NCI-H446 treated with DMSO at 0.1 percent for 48 hours (cell line): ENCODE data around the gene FBXL7.

Source experiments
- DNase-seq: peaks from one replicate; lab custom pipeline; 2025; lab: John Stamatoyannopoulos, UW

The FBXL7 gene

DNA sequence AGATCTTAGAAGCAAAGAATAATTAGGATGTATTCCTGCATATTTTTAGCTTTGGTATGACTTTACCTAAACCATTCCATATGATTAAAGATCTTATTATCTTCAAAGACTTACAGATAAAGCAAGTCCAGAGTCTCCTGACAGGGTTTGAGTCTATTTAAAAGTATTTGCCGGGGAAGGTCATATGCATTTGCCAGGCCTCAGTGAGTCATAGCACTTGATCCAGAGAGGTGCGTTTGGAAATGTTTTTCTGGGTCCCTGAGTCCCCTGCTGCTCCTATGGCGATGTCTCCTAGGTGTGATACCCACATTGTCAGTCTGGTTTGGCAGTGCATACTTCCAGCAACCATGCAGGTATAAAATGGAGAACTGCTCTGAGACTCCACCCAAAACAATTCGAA lies 217.0 kb downstream of the FBXL7 start:
- DNase-seq = no peak

DNA sequence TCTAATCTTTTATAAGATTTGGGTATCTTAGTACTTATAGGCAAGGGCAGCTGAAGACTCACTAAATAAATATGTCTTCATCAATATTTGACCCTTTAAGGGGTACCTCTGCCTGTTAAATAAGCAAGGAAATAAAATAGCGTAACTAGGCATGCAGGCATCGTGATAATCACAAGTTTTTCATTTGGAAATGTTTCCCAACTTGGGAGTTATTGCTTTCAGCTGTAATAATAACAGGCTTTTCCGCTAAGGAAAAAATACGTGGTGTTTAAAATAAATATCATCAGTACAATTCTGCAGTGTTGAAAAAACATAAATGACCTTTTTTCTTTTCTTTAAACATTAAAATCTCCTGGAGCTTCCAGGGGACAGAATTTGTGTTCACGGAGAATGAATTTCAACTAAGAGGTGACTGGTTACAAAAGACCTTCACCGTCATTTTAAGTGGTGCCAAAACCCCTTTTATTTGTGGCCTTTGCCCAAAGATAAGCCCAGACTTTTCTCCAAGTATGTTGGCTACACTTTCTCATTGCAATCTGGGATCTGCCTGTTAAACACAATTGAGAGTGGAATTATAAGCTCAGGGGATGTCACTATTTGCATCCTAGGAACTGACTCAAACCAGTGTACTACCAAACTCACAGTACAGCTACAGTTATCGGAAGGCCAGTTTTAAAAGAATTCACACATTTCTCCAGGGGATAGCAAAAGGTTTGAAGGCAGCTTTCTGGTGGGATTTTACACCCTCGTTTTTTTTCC lies 218.6 kb downstream of the FBXL7 start:
- DNase-seq = no peak

DNA sequence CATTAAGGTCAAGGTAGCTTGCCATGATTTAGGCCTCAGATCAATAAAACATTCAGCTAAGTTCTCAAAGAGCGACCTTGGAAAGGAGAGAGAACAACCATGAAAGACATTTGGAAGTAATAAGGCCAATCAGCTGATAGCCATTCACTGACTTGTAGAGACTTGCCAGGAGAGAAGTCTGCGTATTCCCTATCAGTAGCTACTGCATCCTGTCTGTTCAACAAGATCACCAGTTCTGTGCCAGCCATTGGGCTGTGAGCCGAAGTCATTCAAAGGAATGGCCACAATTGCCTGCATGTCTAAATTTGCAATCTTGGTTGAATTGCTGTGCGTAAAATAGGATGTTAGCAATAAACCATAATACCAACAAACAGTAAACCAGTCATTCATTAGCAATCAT lies 219.8 kb downstream of the FBXL7 start:
- no peak for DNase-seq

DNA sequence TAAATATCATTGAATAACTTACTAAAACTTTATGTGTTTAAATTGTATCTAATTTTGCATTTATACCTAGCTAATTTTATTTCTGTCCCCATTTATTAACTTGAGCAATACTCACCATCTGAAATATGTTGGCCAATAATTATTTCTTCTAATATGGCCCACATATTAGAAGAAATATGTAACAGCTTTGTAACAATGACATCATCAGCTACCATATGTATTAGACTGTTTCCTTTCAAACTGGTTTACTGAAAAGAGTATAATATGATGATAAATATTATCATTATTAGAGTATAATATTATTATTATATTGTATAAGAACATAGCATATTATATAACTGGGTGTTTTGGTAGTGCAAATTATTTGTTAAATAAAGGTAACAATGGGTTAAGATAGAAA lies 220.5 kb downstream of the FBXL7 start:
- no peak for DNase-seq

DNA sequence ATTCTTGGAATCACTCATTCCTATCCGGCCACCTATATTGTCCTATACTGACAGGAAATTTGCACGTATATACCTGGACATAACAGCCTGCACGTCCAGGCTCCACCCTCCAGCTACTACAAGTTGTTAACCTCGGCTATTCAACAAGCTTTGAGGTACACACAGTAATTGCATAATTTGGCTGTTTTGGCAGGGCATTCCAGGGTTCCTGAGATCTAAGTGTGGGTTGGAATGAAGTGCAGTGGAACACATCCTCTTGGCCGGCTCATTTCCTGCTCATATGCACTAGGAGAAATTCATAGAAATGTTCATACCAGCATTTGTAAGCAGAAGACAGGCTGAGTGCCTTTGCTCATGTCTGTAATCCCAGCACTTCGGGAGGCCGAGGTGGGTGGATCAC lies 222.3 kb downstream of the FBXL7 start:
- DNase-seq = no peak

DNA sequence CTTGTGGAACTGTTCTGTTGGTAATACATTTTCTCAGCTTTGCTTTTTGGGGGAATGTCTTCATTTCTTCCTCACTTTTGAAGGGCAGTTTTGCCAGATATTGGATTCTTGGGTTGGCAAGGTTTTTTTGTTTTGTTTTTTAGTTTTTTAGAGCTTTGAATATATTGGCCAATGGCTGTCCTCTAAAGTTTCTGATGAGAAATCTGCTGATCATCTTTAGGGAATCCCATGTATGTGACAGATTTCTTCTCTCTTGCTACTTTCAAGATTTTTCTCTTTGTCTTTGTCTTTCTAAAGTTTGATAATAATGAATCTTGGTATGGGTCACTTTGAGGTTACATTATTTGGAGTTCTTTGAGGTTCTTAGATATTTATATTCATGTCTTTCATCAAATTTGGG lies 227.4 kb downstream of the FBXL7 start:
- no peak for DNase-seq

DNA sequence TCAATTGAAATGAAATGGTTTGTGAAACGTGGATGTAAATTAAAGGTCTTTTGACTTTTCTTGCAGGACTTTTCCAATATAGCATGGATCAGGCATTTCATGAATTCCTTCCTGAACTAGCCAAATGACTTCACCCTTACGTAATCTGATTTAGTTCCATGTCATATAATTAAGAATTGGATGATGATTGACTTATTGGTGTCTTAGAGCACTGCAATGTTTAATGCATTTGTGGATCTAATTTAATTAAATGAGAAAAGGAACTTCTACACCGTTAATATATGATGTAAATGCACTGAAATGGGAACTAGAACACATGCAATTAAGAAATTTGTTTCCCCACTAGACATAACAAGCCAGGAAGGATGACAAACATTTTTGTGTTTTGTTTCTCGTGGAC lies 228.8 kb downstream of the FBXL7 start:
- DNase-seq = no peak

DNA sequence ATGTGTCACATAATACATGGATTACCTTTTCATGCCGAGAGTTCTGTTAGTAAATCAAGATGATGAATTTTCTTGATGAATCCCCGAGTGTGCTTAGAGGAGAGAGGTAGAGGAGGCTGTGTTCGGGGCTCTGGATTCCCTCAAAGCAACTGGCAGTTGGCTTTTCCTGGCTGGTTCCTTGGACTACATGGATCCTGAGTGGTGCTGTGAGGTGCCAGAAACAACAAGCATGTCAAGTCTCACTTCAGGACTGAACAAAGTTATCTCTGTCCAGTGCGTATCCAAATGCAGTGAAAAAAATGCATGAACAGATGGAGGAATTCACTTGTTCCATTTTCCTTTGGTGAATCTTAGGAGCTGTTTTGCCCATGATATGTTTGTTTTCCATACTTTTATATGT lies 231.7 kb downstream of the FBXL7 start:
- DNase-seq = no peak

DNA sequence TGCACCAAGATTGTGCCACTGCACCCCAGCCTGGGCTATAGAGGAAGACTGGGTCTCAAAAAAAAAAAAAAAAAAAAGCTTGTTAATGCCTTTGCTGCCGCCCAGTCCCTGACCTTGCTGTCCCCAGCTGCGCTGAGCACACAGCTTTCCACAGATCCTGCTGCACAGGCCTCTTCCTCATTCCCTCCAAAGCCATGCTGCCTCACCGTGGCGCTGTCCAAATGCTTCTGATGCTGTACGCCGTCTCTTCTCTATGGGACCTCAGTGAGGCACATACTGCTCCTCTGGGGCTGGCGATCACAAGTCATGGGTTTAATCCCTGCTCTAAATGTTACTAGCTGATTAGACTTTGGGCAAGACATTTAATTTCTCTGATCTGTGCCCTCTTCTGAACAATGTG lies 234.1 kb downstream of the FBXL7 start:
- DNase-seq = no peak

DNA sequence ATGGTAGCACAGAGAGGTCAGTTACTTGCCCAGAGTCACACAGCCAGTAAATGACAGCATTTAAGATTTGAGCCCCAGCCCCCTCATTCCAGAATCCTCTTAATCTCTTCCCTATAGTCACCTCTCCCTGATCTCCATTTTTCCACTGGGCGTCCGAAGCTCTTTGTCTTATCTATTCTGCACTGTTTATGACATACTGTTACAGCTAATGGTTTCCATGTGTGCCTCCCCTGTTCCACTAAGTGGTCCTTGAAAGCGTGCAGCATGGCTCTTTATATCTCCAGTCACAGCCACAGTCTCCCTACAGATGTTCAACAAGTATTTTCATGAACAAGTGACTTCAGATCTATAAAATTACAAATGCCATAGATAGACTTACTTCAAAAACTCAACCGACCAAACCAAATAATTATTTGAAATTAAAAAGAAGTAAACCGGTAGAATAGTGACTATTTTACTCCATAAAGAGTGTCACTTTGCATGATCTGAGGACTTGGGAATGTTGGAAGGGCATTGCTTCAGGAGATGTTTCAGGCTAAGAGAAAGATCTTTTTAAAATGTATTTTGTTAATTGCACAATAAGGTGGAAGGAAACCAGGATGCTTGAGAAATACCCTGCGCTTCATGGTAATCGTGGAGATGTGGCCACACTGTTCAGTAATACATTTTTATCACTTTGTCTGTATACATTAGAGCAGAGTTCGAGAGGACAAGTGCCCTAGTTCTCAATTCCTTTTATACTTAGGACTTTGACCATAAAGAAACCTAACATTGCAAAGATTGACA lies 237.2 kb downstream of the FBXL7 start:
- no peak for DNase-seq

DNA sequence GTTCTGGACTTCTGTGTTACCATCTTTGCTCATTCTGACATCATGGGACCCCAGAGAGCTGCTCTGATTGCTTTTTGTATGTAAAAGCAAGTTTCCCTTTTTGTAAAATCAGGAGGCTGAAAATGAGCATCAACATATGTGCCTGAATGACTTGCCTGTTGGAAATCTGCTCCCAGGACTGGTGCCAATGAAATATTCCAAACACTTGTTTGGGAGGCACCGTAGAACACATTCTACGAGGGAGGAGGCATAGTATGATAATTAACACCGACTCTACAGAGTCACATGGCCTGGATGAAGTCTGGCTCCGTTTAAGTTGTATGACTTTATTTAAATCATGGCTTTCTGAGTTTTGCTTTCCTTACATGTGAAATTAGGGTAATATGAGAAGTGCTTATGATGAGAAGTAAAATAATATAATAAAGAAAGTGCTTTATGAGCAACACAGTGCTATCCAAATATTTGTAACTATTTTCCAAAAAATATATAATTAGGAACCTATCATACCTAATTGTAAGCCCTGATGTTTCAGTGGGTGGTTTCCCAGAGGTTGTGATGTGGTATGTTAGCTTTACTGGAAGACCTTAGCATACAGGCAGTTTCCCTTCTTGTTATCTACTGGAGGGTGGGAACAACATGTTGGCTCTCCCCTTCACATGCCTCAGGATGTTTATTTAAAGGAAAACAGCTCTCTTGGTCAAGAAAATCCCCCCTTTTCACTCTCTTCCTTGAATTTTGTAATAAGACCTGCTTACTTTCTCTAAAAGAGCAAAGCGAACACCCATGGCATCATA lies 238.1 kb downstream of the FBXL7 start:
- DNase-seq = no peak

DNA sequence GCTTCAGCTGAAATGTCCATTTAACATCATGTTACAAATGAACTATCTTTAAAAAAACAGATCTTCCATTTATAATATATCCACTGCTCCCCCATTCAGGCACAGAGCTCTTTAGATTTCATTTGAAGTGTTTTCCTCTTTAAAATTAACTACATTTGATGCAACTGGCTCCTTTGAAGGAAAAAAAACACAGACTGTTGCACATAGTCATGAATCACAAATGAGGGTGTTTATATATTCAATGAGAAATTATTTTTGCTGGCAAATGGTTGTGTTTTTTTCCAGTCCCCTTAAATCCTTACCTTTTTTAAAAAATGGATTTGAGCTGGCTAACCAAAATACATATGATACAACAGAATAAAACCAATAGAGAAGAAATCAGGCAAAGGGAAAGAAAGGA lies 240.4 kb downstream of the FBXL7 start:
- DNase-seq = no peak

DNA sequence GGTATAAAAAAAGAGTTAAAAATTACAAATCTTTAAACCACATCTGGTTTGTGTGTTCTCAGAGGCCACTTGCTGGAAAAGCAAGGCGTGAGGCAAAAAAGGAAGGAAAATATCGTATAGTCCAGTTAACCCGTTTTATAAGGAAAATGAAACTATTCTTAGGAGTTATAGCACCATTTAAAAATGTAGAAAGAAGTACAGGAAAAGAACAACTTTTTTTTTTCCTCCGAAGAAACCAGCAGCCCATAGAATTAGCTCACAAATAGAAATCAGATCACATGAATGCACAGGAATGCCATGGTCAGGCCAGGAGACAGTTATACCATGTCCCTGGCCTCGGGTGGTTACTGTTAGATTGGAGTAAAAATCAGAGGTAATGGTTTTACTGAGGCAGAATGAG lies 241.6 kb downstream of the FBXL7 start:
- DNase-seq = no peak

DNA sequence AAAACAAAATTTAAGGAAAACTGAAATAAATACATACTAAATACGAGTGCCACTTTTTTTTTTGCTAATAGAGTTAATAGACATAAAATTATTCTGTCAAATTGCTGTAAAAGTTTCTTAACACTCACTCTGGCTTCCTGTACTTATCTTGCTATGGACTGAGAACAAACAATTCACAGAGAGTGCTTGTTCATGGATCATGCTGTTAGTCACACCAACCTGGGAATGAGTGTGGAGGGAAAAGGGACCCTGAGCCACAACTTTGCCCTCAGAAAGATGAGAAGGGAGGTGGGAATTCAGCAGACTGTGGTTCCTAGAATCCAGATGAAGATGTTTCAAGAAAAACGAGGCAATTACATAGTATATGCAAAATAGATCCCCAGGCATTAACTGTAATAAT lies 246.9 kb downstream of the FBXL7 start:
- DNase-seq = no peak

DNA sequence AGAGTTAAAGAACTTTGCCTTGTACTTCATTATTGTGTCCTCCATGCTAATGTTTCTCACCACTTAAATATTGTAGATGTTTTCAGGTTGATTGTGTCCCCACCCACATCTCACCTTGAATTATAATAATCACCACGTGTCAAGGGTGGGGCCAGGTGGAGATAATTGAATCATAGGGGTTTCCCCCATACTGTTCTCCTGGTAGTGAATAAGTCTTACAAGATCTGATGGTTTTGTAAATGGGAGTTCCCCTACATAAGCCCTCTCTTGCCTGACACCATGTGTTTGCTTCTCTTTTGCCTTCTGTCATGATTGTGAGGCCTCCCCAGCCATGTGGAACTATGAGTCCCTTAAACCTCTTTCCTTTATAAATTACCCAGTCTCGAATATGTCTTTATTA lies 248.3 kb downstream of the FBXL7 start:
- DNase-seq = no peak

DNA sequence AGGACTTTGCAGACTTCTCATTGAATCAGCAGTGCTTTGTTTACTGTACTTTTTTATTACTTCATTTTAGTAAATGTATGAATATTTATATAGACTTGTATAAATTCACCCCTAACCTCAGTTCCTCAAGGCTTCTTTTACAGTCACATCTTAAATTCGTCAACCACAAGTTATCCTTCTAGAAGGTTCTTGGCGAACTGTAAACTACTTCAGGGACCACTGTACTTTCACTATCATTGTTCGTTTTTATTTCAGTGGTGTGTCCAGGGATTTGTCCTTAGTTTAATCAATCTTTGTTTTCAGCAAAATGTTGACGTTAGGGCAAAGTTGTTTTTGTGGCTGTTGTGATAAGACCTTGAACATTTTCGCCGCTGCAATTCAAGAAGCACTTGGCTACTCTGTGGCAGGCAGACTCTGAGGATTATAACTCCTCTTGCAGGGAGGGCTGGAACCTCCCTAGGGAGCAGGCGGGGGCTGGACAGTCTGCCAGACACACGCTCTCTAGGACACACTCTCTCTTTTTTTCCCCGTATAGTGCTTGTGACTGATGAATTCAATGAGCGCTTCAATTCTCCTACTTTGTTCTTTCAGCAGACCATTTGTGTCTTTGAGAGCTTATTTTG lies 252.8 kb downstream of the FBXL7 start:
- no peak for DNase-seq

DNA sequence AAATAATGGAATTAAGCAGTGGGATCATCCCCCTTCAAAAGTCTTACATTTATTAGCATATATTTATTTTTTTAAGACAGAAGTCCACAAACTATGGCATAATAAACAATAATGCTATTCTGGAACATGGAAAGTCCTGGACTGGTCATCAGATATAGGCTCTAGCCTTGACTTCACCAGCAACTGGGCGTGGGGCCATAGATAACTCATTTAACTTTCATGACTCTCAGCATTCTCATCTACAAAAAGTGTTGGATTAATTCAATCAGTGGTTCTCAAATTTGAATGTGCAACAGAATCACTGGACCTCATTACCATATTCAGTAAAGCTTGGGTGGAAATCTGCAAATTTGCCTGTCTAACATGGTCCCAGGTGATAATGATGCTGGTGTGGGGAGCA lies 253.8 kb downstream of the FBXL7 start:
- DNase-seq = no peak

DNA sequence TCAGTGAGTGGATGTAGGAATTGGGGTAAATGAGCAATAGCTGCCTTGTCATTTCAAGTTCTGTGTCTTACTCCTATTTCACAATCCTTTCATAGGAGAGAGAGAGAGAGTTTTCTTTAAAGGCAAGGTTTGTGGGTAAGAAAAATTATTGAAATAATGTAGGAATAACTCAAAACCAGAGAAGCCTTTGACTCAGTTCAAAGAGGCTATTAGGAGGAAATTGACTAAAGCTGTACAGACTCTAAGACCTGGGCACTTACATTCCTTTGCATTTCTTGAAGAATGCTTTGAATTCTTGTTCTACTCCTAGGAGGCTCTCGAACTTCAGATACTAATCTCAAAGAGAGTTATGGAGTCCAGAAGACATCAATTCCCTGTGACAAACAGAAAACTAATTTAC lies 257.1 kb downstream of the FBXL7 start:
- no peak for DNase-seq

DNA sequence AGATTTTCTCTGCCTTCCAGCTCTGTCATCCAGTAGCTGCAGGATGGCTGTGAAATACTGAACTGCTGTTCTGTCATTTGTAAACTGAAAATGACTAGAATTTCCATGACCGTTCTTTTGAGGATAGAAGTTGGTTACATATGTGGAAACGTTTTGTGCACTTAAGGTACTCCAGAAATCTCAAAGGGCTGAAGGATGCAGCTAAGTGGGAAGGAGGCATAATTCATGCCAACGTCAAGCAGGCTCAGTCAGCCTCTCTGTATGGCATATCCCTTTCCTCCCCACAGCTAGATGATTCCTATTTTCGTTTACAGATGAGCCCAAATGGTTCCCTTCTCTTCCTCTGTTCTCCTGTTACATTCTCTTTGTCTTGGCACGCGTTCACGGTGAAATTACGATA lies 257.6 kb downstream of the FBXL7 start:
- DNase-seq = no peak

DNA sequence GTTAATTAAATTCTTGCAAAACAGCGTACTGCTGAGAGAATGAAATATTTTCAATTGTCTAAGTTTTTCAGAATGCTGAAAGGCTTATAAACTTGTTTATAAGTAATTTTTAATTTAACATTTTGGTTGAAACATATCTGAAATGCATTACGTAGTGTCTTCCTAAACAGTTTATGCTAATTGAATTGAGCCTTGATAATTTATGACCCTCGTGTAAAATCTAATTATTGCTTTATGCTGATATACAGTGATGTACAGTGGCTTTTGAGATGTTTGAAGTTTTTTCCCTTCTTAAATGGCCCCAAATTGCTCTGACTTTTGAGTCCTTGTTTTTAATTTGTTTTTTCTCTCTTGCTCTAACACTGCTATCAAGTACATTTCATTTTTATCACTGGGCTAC lies 262.7 kb downstream of the FBXL7 start:
- DNase-seq = no peak

DNA sequence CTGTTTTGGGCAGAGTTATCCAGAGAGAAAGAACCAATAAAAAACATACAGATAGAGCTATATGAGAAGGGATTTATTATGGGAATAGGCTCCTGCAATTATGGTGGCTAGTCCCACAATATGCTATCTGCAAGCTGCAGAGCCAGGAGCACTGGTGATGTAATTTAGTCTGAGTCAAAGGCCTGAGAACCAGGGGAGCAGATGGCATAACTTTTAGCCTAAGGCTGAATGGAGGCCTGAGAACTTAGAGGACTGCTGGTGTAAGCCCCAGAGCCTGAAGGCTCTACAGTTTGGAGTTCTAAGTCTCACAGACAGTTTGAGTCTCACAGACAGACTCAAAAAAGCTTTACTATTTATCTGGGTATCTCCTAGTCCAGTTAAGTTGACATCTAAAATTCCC lies 263.8 kb downstream of the FBXL7 start:
- DNase-seq = no peak

DNA sequence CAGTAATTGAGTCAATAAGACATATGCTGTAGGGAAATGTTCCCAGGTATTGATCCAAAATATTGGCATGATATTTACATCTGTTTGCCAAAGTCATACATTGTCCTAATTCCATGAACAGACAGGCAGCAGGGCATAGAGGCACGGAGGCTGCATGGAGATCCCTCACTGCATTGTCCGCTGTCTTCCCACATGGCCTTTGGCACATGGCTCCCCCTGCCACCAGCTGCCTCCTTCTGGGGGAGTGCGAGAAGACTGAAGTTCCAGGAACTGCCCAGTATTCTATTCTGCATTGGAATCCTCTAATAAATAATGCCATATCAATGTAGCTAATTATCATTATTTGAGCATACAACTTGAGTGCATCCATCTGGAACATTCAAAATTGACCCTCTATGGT lies 269.0 kb downstream of the FBXL7 start:
- DNase-seq = no peak

DNA sequence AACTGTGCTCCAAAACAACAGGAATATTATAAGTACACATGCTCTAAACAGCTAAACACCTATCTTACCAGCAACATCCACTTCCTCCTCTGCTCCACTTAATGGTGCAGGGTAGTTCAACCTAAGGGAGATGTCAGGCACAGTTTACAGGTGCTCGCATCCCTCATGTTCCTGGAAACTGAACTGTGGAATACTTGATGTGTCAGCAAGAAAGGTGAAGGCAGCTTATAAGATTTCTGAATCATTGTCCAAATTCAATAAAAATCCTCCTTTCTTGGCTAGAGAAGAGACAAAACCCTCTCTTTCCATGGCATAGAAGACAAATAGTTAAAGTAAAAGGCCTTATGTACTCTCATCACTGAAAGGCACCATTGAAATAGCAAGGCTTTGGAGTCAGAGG lies 272.2 kb downstream of the FBXL7 start:
- no peak for DNase-seq
